Effector memory CD4-positive, alpha-beta T cell (primary cell): ENCODE measurements around the gene PKP1.

Source experiments
- DNase-seq, 3 donors: peaks; one replicate each; pipeline ENCODE4 v3.0.0-alpha.2; 2020
- H3K27ac ChIP-seq: 2 replicates; pipeline ENCODE4 v1.7.0; 2013; ENCODE audit warnings: mild to moderate bottlenecking, low read length, moderate library complexity; ENCODE audit not compliant: insufficient read depth, poor library complexity, severe bottlenecking
- H3K27me3 ChIP-seq: replicated peaks from 2 replicates; pipeline ENCODE4 v1.7.0; 2013; ENCODE audit warnings: mild to moderate bottlenecking, low read length; ENCODE audit not compliant: insufficient read depth, control insufficient read depth, poor library complexity, severe bottlenecking
- H3K36me3 ChIP-seq: 2 replicates; pipeline ENCODE4 v1.7.0; 2013; ENCODE audit warnings: mild to moderate bottlenecking, low read length, moderate library complexity; ENCODE audit not compliant: control insufficient read depth, insufficient read depth
- H3K4me1 ChIP-seq: 2 replicates; pipeline ENCODE4 v1.7.0; 2013; ENCODE audit warnings: low read length, mild to moderate bottlenecking; ENCODE audit not compliant: control insufficient read depth, insufficient read depth, poor library complexity, severe bottlenecking
- H3K4me3 ChIP-seq: 2 replicates; pipeline ENCODE4 v1.7.0; 2013; ENCODE audit warnings: low read length, low read depth, mild to moderate bottlenecking; ENCODE audit not compliant: insufficient read depth, poor library complexity, severe bottlenecking
- H3K9me3 ChIP-seq: 2 replicates; pipeline ENCODE4 v1.7.0; 2013; ENCODE audit warnings: mild to moderate bottlenecking, low read length, moderate library complexity; ENCODE audit not compliant: control insufficient read depth

The PKP1 gene

GRCh38 chr1:201304126-201304525 lies 20.8 kb downstream of the PKP1 start:
- DNase-seq, result no peak
- no peaks in the 10 kb centered on the region for H3K36me3 ChIP-seq
- no peaks in the 10 kb centered on the region for H3K27me3 ChIP-seq
- no peak overlapping the region for H3K27ac ChIP-seq
- no peak overlapping the region for H3K4me3 ChIP-seq
- H3K9me3 ChIP-seq, result no peaks in the 10 kb centered on the region
- H3K4me1 ChIP-seq, result no peaks in the 10 kb centered on the region

- Histone ChIP-seq H3K4me3 (no peak overlapping the region), H3K27me3 (no peaks in the 10 kb centered on the region), H3K4me1 (no peaks in the 10 kb centered on the region), H3K36me3 (no peaks in the 10 kb centered on the region), H3K9me3 (no peaks in the 10 kb centered on the region), H3K27ac (no peak overlapping the region)
- DNase-seq, result no peak
Measured at GRCh38 chr1:201305815-201306214, 22.5 kb downstream of the PKP1 start.

- Histone ChIP-seq H3K4me1 (no peaks in the 10 kb centered on the region), H3K27ac (no peak overlapping the region), H3K36me3 (no peaks in the 10 kb centered on the region), H3K27me3 (no peaks in the 10 kb centered on the region), H3K9me3 (no peaks in the 10 kb centered on the region), H3K4me3 (no peak overlapping the region)
- DNase-seq, result no peak
Measured at GRCh38 chr1:201307231-201307630, 23.9 kb downstream of the PKP1 start.

- Histone ChIP-seq H3K27me3 (no peaks in the 10 kb centered on the region), H3K27ac (no peak overlapping the region), H3K36me3 (no peaks in the 10 kb centered on the region), H3K4me3 (no peak overlapping the region), H3K4me1 (no peaks in the 10 kb centered on the region), H3K9me3 (no peaks in the 10 kb centered on the region)
- no peak for DNase-seq
Measured at GRCh38 chr1:201307760-201308499, 24.6 kb downstream of the PKP1 start.

GRCh38 chr1:201309416-201309815 lies 26.1 kb downstream of the PKP1 start:
- H3K4me1 ChIP-seq, result no peaks in the 10 kb centered on the region
- no peaks in the 10 kb centered on the region for H3K27me3 ChIP-seq
- no peaks in the 10 kb centered on the region for H3K9me3 ChIP-seq
- no peak for DNase-seq
- H3K4me3 ChIP-seq, result no peak overlapping the region
- no peaks in the 10 kb centered on the region for H3K36me3 ChIP-seq
- H3K27ac ChIP-seq, result no peak overlapping the region

GRCh38 chr1:201310251-201310985 lies 27.1 kb downstream of the PKP1 start:
- no peak for DNase-seq
- H3K9me3 ChIP-seq, result no peaks in the 10 kb centered on the region
- H3K27me3 ChIP-seq, result no peaks in the 10 kb centered on the region
- H3K4me1 ChIP-seq, result no peaks in the 10 kb centered on the region
- H3K36me3 ChIP-seq, result no peaks in the 10 kb centered on the region
- no peak overlapping the region for H3K4me3 ChIP-seq
- no peak overlapping the region for H3K27ac ChIP-seq

GRCh38 chr1:201310986-201311355 lies 27.7 kb downstream of the PKP1 start:
- Histone ChIP-seq H3K4me1 (no peaks in the 10 kb centered on the region), H3K27ac (no peak overlapping the region), H3K4me3 (no peak overlapping the region), H3K36me3 (no peaks in the 10 kb centered on the region), H3K27me3 (no peaks in the 10 kb centered on the region), H3K9me3 (no peaks in the 10 kb centered on the region)
- no peak for DNase-seq

- no peak overlapping the region for H3K4me3 ChIP-seq
- no peak for DNase-seq
- H3K9me3 ChIP-seq, result no peaks in the 10 kb centered on the region
- no peaks in the 10 kb centered on the region for H3K36me3 ChIP-seq
- H3K4me1 ChIP-seq, result no peaks in the 10 kb centered on the region
- H3K27ac ChIP-seq, result no peak overlapping the region
- H3K27me3 ChIP-seq, result no peaks in the 10 kb centered on the region
Measured at GRCh38 chr1:201311356-201312011, 28.2 kb downstream of the PKP1 start.

- no peaks in the 10 kb centered on the region for H3K4me1 ChIP-seq
- no peaks in the 10 kb centered on the region for H3K27me3 ChIP-seq
- no peaks in the 10 kb centered on the region for H3K9me3 ChIP-seq
- no peak for DNase-seq
- no peak overlapping the region for H3K27ac ChIP-seq
- no peak overlapping the region for H3K4me3 ChIP-seq
- no peaks in the 10 kb centered on the region for H3K36me3 ChIP-seq
Measured at GRCh38 chr1:201312298-201312697, 29.0 kb downstream of the PKP1 start.

- H3K27me3 ChIP-seq, result no peaks in the 10 kb centered on the region
- H3K9me3 ChIP-seq, result no peaks in the 10 kb centered on the region
Measured at GRCh38 chr1:201313086-201313485, 29.8 kb downstream of the PKP1 start.

More at GRCh38 chr1:201313086-201313485, 29.8 kb downstream of the PKP1 start:
- H3K4me1 ChIP-seq, result no peaks in the 10 kb centered on the region
- no peak overlapping the region for H3K27ac ChIP-seq
- no peaks in the 10 kb centered on the region for H3K36me3 ChIP-seq
- DNase-seq, result no peak
- H3K4me3 ChIP-seq, result no peak overlapping the region
